SU-DHL-6 (cell line): ENCODE measurements around the gene ASXL1.

Experiments
- CTCF ChIP-seq: fragments of 200-600 bp; sonication (generic); IDR thresholded peaks from one replicate; pipeline ENCODE4 v1.5.1; 2017; ENCODE audit warnings: antibody characterized with exemption, mild to moderate bottlenecking, low read length, moderate library complexity; ENCODE audit not compliant: insufficient read depth, poor library complexity, severe bottlenecking
- EZH2phosphoT487 ChIP-seq: fragments of 200-600 bp; sonication (generic), shearing (Covaris generic); conservative IDR thresholded peaks from 2 replicates; pipeline ENCODE4 v1.6.1; 2018; ENCODE audit warnings: mild to moderate bottlenecking, antibody characterized with exemption, low read length, moderate library complexity, mixed read lengths

DNA sequence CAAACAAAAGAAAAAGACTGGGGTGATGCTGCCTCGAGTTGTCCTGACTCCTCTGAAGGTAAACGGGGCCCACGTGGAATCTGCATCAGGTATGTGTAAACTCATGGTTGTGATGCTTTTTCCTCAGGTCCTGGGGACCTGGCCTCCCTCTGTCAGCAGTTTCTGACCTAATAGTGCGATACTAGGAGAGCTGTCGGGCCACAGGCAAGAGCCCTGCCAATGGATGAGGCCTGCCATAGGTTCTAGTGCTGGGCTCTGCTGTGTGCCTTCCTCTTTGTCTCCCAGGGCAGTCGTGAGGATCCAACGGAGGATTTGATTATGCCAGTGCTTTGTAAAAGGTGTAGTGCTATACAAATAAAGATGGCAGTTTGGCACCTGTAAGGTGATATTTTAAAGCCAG is 71.2 kb downstream of the ASXL1 start:
- TF ChIP-seq CTCF (no peak), EZH2phosphoT487 (no peak)
